EH (cell line): ENCODE measurements around the gene EIF6.

Source experiments
- DNase-seq: peaks from one replicate; pipeline ENCODE4 v3.0.0-alpha.2; 2015; ENCODE audit warnings: low read depth

EIF6 gene

GRCh38 chr20:35293303-35294292, 9.0 kb upstream of the EIF6 start:
- DNase-seq, result no peak

GRCh38 chr20:35292504-35293285, 8.1 kb upstream of the EIF6 start:
- DNase-seq, result no peak

DNA sequence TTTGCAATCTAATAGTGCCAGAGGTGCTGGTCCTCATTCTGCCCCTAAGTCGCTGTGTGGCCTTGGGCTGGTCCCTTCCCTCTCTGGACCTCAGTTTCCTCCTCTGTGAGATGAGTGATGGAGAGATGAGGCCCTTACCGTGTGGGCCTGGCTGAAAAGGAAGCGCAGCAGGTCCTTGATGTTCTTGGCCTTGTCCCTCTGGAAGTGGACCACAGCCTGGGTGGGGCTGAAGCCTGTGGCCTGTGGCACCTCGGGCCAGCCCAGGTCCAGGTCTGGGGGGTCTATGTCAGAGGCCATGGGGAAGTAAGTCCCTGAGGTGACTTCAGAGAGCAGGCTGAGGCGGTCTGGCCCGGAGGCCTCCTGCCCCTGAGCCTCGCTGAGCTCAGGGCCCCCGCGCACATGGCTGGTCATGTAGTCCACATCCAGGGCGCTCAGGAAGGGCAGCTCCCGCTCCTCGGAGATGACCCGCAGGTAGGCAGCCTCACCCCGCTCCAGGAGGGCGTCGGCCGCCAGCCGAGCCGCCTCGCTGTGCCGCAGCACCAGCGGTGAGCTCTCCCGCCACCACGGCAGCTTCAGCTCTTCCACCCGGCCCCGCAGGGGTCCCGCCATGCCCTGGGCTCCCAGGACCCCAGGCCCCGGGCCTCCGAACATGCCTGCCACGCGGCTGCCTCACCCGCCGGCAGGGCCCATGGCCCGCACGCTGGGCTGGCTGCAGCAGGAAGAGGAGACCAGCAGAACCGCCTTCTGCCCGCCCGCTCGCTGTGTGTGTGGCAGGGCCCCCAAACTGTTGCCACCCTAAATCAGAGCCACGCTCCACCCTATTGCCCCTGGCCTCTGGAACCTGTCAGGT, 7.3 kb upstream of the EIF6 start, which contains the start of gene FAM83C:
FAM83C (minus strand) TSS at position 772 of the 850 bp plus-strand sequence; CDS start at position 651, 121 bp downstream.
- DNase-seq, result no peak

GRCh38 chr20:35290887-35291417, 6.4 kb upstream of the EIF6 start:
- no peak for DNase-seq

DNA sequence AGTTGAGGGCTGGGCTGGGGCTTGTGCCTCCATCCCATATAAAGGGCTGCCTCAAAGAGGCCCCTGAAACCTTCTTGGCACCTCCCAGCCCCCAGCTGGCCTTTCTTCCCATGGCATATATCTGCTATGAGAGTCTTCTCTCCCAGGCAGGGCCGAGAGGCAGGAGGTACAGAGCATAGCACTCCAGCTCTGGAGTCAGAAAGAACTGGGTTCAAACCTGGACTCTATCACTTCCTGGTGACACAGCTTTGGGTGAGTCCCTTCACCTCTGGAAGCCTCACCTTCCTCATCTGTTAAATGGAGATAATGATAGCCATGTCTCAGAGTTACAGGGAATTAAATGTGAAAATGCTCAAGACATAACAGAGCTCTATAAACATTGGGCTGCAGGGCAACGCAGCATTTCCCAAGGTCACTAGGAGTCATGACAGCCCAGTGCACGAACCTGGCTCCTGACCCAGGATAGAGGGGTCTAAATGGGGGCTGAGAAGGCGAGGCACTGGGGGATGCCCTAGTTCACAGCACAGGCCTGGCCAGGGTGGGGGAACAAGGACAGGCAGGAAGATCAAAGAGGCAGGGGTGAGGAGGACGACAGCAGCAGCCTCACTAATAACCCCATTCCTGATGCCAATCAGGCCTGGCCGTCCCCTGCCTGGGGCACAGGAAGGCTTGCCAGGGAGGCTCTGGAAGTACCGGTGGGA, 5.8 kb upstream of the EIF6 start:
- DNase-seq, result no peak

DNA sequence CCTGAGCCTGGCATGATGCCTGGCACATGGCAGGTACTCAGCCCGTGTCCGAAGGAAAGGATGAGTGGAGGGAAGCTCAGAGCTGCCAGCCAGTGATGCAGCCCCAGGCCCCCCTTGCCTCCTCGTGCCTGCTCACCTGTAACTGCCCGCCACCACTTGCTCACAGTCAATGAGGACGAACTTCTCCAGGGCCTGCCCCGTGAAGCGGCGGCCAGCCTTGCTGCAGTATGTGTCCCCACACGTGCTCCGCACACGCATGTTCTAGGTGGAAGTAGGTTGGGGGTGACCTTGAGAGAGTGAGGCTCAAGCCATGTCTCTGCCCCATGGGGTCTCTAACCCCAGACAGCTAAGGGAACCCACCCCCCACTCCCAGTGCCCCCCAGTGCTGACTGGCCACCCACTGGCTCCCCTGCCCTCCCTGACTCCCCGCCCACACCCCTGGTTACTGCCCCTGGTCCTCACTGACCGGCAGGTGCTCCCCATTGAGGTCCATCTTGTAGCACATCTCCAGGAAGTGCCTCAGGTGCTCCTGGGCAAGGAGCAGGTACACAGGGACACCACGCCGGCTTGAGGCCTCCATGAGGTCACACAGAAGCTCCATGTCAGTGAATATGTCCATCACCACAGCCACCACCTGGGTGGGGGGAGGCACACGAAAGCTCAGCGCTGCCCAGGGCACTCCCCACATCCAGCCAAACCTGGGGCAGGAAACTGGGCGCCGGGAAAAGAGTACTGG, 3.9 kb upstream of the EIF6 start:
- no peak for DNase-seq

DNA sequence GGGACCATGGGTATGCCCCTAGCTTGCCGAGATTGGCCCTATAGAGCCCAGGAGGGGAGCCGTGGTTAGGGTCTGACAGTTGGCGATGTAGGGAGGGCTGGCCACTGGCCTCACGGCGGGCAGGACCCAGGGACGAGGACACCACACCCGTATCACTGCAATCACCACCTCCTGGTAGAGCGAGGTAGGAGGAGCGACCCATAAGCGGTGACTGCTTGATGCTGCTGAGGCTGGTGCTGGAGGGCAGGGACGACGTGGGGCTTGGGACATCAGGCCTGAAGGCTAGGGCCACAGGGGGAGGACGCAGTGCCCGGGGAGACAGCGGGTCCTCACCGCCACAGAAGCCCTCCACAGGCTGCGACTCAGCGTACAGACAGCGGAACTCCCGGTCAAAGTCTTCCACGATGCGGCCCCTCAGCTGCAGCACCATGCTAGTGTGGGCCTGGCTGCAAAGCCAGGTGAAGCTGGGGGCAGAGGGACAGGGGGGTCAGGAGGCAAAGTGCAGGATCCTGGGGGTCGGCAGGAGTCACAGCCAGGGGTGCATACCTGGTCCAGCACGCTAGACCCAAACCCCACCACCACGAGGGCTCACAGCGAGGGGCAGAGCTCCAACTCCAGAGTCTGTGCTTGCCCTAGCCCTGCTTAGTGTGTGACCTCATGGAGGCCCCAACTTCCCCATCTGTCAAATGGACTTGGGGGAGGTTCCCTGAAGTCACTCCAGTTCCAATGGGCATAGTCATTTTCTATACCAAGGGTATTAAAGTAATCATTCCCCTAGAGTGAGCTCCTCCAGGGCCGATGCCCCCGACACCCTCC, 3.1 kb upstream of the EIF6 start:
- no peak for DNase-seq

GRCh38 chr20:35286899-35287508, 2.4 kb upstream of the EIF6 start:
- DNase-seq, result no peak

DNA sequence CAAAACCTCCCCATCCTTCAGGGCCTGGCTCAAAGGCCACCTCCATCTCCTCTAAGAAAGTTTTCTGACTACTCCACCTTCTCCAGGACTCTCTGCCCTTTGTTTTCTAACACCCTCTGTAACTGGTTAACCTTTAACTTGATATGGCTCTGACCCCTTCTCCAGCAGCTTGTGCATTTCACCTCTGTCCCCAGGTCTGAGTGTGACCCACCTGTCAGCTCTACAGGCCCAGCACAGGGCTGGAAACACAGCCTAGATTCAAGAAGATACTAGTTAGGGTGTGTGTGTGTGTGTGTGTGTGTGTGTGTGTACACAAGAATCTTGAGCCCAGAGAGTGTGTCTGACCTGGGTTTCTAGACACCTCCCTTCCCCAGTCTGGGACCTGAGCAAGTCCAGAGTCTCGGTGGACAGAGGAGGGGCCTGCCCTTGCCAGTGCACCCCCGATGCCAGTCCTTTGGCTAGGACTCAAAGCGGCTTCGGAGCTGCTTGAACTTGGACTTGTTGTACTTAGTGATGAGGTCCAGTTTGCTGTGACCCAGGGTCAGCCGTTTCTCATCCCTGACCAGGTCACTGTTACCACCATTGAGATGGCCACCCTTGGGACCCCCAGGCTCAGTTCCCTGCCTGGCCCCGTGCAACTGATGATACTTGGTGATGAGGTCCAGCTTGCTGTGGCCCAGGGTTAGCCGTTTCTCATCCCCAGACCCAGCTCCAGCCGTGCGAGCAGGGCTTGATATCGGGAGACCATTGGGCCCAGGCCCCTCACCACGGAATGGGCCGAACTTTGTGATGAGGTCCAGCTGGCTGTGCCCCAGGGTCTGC, 1.7 kb upstream of the EIF6 start:
- no peak for DNase-seq

- DNase-seq, result no peak
These were observed 1.2 kb upstream of the EIF6 start for GRCh38 chr20:35285806-35286076.

DNA sequence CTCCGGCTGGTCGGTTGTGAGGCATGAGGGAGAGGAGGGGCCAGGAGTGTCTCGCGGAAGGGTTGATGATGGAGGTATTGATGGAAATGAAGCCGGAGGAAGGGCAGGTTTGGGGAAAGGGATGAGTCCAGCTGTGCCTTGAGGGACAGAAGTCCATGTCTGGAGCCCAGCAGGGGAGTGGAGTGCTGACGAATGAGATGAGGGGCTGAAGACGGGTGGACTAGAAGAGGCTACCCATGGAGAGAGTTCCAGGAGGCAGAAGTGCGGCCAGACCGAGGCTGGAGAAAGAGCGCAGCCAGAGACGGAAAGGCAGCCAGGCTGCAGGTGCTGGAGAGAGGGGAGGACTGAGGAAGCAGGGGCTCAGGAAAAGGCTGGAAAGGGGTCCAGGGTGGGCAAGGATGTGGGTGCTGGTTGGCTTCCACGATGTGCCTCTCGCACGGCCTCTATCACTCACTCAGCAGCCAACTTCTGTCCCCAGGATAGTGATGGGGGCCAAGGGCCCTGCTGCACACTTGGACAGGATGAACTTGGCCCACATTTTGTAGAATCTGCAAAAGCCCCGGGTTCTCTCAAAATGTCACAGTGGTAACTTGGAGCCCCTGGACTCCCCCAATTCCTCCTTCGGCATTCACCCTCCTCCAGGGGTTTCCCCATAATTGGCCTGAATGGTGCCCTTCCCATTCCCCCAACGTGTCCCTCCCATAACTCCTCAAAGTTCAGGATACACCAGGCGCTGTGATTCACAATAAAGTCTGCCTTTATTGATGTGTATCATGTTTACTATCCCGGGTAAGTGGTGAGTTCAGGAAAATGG, 627 bp upstream of the EIF6 start:
- DNase-seq, result no peak

DNA sequence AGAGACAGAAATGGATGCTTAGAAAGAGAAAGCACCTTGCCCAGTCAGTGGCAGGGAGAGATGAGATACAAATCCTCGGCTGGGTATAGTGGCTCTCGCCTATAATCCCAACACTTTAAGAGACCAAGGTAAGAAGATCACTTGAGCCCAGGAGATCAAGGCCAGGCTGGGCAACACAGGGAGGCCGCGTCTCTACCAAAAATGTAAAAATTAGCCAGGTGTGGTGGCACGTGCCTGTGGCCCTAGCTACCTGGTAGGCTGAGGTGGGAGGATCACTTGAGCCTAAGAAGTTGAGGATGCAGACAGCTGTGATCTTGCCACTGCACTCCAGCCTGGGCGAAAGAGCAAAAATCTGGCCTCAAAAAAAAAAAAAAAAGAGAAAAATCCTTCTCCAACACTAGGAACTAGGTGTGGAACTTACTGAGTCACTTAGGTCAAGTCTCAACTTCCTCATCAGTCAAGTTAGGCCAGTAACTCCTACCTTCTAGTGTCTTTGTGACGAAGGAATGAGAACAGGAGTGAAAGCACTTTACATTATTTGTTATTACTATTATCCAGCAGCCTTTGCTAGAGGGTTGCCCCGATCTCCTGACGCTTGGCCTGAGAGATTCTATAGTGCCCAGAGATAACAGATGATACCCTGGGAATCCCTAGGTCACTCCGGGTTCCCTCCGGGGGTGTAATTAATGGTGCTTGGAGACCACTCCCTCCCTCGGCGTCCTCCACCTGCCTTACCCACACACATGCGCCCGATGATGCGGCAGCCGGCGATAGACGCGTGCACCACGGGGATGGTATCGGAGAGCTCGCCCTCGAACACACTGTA, 918 bp downstream of the EIF6 start:
- DNase-seq, result peak; percentile 15

DNA sequence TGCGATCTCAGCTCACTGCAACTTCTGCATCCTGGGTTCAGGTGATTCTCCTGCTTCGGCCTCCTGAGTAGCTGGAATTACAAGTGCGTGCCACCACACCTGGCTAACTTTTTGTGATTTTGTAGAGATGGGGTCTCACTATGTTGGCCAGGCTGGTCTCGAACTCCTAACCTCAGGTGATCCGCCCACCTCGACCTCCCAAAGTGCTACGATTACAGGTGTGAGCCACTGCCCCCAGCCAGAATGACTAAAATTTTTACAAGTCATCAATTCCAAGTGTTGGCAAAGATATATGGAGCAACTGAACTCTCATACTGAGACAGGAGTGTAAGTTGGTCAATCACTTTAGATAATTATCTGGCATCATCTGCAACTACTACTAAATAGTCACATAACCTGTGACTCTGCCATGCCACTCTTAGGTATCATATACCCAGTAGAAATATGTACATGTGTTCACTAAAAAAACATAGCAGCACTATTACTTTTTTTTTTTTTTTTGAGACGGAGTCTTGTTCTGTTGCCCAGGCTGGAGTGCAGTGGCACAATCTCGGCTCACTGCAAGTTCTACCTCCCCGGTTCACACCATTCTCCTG, 3.0 kb downstream of the EIF6 start:
- no peak for DNase-seq

DNA sequence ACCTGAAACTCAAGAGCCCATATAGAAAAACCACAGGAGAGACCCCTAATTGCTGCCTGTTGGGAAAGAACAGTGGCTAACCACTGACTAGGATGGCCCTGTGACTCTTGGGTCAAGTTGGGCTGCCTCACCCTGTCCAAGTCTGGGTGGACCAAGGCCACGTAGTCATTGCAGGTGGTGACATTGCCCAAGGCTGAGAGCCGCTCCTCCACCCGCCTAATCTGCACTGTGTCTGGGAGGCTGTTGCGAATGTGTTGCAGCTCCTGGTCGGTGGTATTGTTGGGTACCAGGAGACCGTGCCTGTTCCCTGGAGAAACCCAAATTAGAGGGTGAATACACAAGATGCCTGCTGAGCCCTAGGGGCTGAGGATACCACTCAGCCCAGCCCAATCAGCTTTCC, 4.0 kb downstream of the EIF6 start:
- no peak for DNase-seq

DNA sequence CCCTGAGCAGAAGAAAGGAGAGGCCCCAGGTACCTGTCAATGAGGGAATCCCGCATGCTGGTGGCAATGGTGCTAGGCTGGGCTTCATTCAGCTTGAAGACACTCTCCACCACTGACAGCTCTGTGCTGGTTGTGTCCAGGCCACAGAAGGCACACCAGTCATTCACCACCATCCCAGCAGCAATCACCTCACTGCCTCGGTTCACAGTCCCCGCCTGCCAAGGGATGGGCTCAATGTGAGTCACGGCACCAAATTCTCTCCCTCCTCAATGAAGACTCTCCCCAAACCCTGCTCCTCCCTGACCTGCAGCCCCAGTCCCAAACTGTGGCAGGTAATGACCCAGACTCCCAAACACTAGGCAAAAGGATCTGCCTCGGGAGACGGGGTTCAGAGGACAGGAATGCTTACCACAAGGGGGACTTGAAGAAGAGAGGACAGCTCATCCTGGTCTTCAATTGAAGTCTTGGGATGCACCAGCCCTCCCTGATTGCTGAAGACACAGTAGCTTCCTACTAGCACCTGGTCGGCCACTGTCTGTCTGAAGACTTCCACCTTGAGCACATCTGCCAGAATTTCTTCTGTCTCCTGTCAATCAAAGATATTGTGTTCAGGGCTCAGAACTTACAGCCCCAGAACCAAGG, 4.9 kb downstream of the EIF6 start:
- DNase-seq, result no peak

GRCh38 chr20:35279040-35279439, 5.5 kb downstream of the EIF6 start:
- peak; percentile 13 for DNase-seq
